GM18517 (cell line): ENCODE measurements around the gene KLK2.

Experiments used
- ATAC-seq: cut with Tn5 transposase; IDR thresholded peaks from one replicate; pipeline ENCODE4 v1.9.1; 2021; ENCODE audit warnings: mild to moderate bottlenecking, moderate library complexity; ENCODE audit not compliant: unreplicated experiment

KLK2 gene

GRCh38 chr19:50873056-50873455 lies at the start of gene KLK2:
KLK2 (plus strand) TSS chr19:50873439; CDS start chr19:50873474, 35 bp downstream.
- ATAC-seq, result no peak

- no peak for ATAC-seq
Observed at GRCh38 chr19:50826492-50827240, 46.6 kb upstream of the KLK2 start.

- ATAC-seq, result no peak
Observed at GRCh38 chr19:50827476-50827875, 45.8 kb upstream of the KLK2 start.

GRCh38 chr19:50829801-50830200 lies 43.4 kb upstream of the KLK2 start:
- ATAC-seq, result no peak

GRCh38 chr19:50830266-50831025 lies 42.8 kb upstream of the KLK2 start:
- ATAC-seq, result no peak

GRCh38 chr19:50831026-50831396 lies 42.2 kb upstream of the KLK2 start:
- ATAC-seq, result no peak

GRCh38 chr19:50832666-50833065 lies 40.6 kb upstream of the KLK2 start:
- ATAC-seq, result no peak

GRCh38 chr19:50833117-50833801 lies 40.0 kb upstream of the KLK2 start, which contains the start of gene KLK15:
KLK15 (minus strand) TSS chr19:50833574; CDS start chr19:50831492, 2,082 bp downstream.
- no peak for ATAC-seq

- no peak for ATAC-seq
Observed at GRCh38 chr19:50833802-50834167, 39.5 kb upstream of the KLK2 start.

- no peak for ATAC-seq
Observed at GRCh38 chr19:50835103-50835784, 38.0 kb upstream of the KLK2 start.

GRCh38 chr19:50835785-50836542 lies 37.3 kb upstream of the KLK2 start:
- ATAC-seq, result peak; percentile 64

- no peak for ATAC-seq
Observed at GRCh38 chr19:50836543-50837195, 36.6 kb upstream of the KLK2 start.

- no peak for ATAC-seq
Observed at GRCh38 chr19:50837300-50837699, 35.9 kb upstream of the KLK2 start.

- ATAC-seq, result no peak
Observed at GRCh38 chr19:50838239-50838638, 35.0 kb upstream of the KLK2 start.

- no peak for ATAC-seq
Observed at GRCh38 chr19:50839712-50840655, 33.3 kb upstream of the KLK2 start.

GRCh38 chr19:50842130-50842529 lies 31.1 kb upstream of the KLK2 start:
- no peak for ATAC-seq

- no peak for ATAC-seq
Observed at GRCh38 chr19:50843205-50843604, 30.0 kb upstream of the KLK2 start.

- no peak for ATAC-seq
Observed at GRCh38 chr19:50843701-50844221, 29.5 kb upstream of the KLK2 start.
